Measurements from ENCODE around the gene PPP1R8.

DNA sequence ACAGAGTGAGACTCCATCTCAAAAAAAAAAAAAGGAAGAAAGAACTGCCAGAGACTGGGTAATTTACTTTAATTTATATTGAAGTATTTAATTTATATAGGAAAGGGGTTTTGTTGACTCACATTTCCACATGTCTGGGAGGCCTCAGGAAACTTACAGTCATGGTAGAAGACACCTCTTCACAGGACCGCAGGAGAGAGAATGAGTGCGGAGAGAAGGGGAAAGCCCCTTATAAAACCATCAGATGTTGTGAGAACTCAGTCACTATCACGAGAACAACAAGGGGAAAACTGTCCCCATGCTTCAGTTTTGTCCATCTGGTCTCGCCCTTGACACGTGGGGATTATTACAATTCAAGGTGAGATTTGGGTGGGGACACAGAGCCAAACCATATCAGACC, 25.8 kb upstream of the PPP1R8 start:
- TF ChIP-seq, protein P1, sequence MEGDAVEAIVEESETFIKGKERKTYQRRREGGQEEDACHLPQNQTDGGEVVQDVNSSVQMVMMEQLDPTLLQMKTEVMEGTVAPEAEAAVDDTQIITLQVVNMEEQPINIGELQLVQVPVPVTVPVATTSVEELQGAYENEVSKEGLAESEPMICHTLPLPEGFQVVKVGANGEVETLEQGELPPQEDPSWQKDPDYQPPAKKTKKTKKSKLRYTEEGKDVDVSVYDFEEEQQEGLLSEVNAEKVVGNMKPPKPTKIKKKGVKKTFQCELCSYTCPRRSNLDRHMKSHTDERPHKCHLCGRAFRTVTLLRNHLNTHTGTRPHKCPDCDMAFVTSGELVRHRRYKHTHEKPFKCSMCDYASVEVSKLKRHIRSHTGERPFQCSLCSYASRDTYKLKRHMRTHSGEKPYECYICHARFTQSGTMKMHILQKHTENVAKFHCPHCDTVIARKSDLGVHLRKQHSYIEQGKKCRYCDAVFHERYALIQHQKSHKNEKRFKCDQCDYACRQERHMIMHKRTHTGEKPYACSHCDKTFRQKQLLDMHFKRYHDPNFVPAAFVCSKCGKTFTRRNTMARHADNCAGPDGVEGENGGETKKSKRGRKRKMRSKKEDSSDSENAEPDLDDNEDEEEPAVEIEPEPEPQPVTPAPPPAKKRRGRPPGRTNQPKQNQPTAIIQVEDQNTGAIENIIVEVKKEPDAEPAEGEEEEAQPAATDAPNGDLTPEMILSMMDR (conservative IDR thresholded peaks at IDR 0.05), result no peak
- TF ChIP-seq EZH2 (IDR thresholded peaks at IDR 0.05; ENCODE audit: low read depth), result no peak
